ELF-1 (cell line): ENCODE results near the gene HAND2.

Source experiments
- DNase-seq: peaks from one replicate; pipeline ENCODE4 v3.0.0-alpha.2; 2016; ENCODE audit warnings: low read depth, low spot score

Gene HAND2

DNA sequence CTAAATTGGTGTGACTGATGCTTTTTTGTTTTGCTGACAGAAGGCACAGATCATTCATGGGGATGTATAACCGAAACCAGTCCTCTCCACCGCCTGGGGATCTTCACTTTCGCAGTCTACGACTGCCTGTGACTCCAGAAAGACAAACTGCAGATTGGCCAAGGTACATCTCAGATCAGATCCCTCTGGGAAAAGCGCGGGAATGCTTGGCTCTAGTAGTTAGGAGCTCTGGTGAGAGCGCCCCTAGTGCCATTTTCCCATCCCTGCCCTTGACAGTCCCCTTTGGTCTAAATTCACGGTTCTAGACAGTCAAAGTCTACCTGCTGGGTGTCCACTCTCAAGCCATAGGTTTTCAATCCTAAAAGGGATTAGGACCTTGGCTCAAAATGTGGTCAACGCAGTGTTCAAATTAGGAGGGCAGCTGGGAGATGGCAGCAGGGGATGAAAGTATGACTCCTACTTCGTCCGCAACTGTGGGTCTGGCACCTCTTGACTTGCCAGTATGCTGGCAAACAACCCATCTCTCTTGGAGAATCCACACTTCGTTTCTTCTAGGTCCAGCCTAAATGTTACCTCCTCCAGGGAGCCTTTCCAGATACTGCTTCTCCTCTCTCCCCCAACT lies 6.9 kb upstream of the HAND2 start:
- DNase-seq: peak; percentile 77

DNA sequence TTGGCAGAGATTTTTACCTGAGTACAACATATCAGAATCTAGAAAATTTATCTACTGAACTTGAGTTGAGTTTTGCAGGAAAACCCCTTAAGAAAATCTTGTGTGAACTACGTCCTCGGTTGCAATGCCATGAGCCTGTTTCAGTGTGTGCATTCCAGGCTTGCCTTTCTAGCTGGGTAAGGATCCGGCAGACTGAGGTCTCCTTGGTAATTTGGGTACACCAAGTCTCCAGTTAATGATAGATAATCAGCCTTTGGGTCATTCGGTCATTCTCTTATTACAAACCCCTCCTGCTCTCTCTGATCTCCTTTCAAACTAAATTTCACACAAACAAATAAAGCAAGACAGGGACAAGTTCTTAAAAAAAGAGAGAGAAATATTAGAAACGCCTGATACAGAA lies 5.9 kb upstream of the HAND2 start:
- no peak for DNase-seq

DNA sequence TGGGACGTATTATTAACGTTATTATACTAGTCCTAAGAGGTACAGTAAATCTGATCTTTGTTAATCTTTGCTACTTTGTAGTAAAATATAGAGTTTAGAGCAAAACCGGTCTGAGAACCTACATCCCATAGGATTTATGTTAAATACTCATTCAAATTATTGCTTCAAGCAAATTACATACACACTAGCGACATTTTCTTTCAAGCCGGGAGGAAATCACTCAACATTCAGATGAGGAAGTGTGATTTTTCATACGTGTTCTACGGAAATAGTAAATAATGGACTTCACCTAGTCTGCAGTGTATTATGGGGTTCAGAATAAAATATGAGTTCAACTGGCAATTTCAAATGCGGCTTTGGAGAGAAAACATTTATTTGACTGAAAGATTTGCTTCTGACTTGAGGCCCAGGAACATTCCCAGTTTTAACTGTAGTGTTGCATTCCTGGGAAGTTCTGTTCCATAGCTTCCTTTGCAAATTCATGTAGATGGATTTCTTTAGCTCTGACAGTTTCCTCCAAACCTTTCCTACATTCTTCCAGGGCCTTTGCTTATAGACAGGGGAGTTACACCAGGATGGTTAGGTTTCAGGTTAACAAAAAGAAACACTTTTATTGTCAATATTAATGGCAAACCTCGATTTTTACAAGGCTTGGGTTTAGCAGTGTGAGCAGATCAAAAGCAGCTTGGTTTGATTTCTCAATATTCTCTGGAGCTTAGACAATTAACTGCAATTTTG lies 5.3 kb upstream of the HAND2 start:
- no peak for DNase-seq

DNA sequence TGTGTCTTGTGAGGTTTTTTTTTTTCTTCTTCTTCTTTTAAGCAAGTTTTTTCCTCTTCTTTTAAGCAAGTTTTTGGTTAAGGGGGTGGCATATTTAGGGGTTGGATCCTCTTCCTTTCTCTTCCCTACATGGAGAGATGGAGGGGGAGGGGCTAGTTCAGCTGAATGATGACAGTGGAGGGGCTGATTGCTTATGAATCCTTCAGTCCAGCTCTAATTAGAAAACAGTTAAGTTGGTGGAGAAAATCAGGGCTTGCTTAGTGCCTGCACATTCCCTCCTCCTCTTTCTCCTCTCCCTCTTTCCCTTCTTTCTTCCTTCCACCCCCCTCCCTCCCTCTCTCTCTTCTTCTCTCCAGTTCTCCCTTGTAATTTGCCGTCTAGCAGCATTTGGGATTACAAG lies 4.4 kb upstream of the HAND2 start:
- DNase-seq: no peak

DNA sequence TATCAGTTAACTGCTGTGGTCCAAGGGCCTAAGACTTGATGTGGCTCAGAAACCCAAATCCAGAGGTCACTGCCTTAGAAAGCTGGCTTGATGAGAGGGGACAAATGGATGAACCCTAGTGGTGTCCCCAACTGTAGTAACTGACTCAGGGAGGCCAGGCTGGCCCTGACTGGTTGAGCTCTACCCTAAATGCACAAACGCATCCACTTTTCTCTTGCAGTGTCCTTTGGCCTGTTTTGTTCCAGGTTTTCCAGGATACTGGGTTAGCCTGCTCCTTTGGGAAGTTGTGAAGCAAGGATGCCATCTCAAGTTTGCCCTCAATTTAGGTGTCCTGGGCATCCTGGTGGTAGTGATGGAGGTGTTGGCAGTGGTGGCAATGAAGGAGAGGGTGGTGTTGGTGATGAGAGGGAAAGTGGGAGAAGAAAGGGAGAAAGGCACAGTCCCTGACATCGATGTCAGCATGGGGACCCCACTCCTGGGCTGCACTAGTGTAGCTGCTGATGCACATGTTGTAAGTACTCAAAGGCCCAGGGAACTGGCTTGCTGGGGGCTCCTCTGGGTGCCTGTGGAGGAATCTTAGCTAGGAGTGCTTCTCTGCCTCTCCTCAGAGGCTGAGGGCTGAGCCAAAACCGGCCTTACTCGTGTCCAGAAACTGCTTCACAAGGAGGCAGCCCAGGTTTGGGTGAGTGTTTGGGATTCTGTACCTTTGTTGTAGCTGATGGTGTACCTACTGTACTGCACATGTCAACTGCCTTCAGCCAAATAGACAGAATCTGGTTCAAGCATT lies 2.9 kb upstream of the HAND2 start:
- DNase-seq: no peak

DNA sequence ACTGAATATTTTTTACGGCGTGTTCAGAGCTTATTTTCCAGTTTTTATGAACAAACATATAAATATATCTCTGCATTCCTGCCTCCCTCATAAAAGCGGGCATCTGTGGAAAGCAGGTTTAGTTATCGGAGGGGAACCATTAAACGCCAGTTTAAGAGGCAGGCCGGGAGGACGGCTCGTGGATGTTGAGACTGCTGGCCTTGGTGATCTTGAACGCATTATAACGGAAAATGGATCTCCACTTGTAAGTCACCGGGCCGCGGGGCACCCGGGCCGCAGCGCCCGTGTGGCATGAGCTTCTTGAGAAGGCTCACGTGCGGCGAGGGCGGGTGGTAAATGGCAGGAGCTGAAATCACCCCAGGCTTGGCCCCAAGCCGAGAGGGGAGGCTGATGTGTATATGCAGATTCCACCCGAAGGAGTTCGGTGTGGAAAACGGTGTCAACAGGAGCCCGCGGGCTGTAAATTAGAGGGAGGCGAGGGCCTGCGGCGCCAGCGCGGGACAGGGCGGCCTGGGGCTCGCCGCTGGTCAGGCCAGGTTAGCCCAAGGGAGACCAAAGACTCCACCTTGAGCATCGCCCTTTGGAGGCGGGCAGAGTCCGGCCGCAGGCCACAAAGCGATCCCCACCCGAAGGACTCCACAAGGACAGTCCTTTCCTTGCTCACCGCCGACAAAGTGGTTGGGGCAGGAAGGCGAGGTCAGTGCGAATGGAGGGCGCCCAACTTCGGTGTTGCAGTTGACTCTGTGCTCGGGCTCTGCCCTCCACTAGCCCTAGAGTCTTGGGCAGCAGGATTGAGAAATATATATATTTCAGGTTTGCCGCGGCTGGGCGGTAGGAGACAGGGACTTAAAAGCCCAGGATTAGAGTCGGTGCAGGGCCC lies 1.3 kb upstream of the HAND2 start:
- peak; percentile 65 for DNase-seq

DNA sequence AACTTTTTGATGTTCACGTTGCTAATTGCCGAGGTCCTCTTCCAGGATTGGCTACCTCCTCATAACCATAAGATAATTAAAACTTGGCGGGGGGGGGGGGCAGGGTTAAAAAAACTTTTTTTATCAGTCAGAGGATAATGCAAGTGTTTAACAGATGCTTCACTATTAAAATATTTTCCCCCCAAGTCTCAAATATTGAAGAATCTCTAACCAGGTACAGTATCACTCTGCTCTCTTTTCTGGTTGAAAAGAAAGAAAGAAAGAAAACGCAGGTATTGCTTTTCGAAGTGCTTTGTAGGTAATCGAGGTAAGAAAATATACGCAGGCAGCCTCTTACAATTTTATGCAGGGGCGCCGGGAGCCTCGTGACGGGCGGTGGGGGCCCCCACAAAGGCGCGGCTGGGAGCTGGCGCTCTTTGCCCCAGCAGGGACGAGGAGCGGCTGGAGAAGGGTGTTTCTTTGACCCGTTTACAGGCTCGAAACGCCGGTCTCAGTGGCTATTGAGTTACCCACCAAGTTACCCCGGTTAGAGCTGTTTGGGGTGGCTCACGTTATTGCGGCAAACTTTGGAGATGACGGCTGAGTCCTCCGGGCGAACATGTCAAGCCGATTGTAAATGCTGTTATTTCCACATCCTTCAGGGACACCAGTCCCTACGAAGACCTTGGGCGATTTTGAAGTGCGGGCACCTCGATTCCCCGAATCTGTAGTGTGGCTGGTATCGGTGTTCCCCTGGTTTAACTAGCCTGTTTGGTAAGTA lies 477 bp upstream of the HAND2 start:
- peak; percentile 18 for DNase-seq

DNA sequence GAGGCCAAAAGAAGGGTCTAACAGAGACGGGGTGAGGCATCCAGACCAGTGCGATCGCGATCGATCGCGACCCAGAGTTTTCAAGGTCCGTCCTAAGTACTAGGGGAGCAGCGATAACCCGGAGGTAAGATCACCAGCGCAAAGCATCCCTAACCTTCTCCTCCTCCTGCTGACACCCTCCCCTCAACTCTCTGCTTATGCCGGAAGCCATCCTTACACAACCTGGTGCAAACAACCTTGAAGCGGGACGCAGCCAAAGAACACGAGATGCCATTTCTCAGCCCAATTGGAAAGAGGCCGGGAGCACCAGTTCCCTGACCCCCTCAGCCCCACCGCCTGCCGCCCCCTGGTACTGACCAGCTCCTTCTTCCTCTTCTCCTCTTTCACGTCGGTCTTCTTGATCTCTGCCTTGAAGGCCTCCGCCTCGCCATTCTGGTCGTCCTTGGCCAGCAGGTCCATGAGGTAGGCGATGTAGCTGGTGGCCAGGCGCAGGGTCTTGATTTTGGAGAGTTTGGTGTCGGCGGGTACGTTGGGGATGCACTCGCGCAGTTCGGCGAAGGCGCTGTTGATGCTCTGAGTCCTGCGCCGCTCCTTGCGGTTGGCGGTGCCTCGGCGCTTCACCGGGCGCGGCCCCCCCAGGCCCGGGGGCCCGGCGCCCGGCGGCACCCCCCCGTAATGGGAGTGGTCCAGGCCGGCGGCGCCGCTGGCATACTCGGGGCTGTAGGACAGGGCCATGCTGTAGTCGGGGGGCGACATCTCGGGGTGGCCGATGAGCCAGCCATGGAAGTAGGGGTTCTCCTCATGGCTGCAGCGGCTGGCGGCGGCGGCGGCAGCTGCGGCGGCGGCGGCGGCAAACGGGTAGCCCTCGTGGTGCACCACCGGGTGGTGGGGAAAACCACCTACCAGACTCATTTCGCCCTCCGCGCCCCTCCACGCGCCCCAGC lies 1.4 kb downstream of the HAND2 start:
- peak; percentile 48 for DNase-seq

DNA sequence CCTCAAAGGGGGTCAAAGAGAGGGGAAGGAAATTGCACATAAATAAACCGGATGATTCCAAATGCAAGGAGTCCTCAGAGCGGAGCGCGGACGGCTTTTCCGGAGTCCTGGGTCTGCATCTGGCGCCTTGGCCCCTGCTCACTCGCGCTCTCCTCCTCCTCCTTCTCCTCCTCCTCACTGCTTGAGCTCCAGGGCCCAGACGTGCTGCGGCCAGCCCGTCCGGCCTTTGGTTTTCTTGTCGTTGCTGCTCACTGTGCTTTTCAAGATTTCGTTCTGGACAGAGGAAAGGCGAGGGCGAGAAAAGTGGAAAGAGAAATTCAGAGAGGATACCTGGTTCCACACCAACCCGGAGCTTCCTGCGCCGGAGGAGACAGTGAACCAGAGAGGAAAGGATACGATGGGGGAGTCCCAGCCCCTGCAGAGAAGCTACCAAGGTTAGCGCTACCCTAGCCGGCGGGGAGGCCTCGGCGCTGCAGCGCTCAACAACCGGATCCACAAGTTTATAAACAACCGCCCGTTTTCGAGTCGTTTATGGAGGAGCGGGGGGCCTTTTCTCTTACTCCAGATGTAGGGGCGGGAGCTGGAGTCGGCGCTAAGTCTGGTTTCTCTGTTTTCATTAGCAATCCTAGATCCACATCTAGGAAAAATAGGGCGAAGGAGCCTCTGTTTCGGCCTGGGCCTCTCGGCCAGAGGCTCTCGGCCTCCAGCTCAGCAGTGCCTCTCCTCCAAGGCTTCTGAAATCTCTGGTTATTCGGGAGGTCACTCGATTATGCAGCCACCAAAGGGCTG lies 2.7 kb downstream of the HAND2 start:
- peak; percentile 79 for DNase-seq

DNA sequence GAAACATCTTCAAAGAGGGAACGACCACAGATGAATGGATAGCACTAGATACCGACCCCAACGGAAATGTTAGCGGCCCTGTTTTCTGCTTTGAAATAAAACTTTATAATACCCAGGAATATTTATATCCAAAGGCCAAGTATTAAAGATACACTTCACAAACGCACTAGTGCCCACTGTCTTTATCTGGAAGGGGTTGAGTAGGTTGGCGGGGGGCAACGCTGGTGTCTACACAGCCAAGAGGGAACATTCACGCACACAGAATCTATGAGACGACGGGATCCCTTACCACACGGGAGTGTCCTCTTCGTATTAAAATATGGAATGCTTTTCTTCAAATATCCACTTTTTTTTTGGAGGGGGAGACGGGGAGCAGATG lies 3.3 kb downstream of the HAND2 start:
- no peak for DNase-seq

DNA sequence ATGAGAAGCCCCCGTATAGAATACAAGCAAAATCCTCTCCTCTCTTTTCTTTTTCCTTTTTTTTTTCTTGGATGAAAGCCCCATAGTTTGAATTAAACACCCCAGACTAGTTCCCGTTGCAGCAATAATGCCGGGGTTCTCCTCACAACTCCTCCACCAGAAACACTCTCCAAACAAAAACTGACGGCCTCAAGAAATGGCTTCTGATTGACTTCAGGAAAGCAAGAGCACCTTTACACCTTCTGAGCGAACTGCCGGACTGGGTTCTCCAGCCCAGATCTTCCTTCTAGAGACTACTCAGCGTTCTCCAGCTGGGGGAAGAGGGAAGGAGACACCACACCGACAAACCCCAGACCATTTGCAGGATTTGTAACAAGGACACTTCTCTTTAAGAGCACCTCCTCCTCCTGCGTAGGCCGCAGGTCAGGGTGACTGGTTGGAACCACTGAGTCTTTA lies 4.0 kb downstream of the HAND2 start:
- peak; percentile 44 for DNase-seq

DNA sequence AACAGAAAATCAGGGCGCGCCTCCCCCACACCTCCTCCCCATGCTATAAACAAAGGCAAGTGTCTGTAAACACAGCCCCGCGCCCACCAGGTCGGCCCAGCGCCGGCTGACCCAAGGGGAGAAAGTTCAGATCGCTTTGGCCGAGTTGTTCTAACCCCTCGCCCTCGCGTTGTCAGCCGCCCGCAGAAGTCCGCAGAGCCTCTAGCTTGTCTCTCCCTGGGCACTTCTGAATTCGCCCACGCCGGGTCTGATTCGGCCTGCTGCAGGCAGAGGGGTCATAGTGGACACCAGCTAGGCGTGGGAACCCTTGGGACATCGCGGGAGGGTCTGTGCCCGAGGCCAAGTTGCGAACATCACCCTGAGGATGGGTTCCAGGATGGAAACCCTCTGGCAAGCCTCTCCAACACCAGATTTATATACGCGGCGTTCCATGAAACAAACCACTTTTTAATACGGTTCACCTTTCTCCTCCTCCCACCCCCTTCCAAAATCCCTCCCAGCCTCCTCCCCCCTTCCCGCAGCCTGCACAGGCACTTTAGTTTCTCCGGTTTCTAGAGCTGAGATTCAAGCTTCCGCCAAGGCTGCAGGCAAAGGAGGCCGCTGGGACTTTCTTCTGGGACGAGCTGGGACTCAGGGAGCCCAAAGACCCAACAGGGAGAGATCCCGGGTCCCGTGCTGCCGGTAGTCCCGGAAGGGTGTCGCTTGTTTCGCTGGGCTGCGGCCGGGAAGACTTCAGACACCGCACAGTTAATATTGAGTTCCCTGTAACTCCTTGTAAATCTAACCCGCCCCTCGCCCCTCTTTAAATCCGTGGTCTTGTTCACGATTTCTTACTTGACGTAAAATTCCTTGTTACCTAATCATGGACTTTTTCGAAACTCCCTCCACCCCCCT lies 4.7 kb downstream of the HAND2 start:
- peak; percentile 27 for DNase-seq

DNA sequence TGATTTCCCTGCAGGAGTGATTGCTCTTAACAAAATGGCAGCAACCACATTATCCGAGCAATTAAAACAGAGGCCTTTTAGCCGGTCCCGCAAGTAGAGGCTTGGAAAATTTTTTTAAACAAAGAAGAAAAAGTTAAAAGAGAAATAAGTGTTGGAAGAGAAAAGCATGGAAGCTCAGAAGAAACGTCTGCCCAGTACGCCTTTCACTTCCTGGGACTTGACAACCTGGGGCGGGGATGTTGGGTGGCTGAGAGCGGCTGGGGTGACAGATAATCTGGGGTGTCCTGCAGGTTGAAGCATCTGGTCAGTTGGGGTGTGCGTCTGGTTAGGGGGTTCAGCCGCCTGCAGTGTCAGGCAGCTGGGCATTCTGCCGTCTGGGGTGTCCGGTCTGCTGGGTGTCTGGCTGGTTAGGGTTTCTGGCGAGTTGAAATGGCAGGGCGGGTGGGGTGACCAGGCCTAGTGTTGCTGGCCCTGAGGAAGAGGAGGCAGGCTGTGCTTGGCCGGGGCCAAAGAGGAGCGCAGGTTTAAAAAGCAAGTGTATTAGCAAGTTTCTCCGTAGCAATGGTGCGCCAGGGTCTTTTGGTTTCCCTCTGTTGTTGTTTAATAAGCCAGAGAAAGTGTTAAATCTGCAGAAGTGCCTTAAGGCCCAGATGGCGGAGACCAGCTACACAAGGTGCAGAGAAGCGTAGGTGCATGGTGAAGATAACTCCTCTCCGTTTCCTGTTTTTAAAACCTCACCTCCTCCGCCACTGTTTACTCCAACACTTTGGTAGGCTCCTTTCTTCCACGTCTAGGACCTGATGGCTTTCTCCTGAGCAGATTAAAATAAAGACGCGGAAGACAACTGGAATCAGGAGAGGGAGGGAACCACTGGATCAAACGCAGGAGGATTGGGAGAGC lies 5.6 kb downstream of the HAND2 start:
- peak; percentile 37 for DNase-seq

DNA sequence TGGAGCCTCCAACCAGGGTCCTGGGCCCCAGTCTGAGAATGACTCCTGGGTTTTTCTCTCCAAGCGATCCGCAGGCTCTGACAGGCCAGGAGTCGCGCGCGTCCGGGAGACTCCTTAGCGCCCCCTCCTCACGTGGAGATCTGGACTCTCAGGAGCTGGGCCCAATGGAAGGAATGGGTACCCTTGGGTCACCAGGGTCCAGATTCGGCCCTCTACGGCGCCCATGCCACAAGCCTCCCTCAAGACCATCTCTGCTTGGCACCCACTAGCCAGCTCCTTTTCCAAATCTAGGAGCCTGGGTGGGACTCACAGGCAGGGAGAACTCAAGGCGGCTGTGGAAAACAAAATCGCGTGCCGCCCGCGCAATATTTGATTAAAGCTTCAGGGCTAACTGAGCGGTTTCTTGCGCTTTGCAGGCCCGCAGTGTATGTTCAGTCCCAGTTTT lies 7.1 kb downstream of the HAND2 start:
- no peak for DNase-seq

DNA sequence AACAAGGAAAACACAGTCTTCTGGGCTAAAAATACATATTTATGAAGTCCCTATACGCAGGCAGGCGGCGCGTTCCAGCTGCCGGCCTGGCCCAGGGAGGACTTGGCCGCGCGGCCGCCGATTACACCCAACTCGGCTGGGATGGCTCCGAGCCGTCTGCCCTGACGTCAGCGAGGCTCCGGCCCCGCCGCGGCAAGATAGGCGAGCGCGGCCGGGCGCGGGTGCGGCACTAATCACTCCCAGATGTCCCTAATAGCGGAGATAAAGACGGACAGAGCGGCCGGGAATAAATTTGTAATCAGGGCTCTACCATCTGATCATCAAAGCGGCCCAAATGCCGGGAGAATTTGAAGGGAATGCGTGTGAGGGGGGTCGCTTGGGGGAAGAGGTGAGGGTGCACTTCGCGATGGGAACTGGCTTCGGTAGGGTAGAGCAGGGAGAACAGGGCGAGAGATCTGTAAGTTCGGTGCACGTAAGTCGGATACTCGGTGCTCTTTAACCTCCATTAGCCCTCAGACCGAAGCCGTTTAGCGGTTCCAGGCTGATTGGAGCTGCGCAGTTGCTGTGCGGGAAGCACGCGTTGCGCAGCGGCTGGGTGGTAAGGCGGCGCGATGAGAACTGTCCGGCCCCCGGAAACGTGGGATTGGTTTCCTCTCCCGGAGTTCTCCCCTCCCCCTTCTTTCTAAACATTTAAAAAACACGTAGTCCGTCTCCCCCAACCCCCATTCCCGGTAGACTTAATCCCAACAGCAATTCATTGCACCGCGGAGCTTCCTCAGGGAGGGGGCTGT lies 7.7 kb downstream of the HAND2 start:
- peak; percentile 75 for DNase-seq
